GM19238 (cell line): Measurements from ENCODE around the gene STC2.

ENCODE experiments used
- DNase-seq: peaks from one replicate; pipeline ENCODE4 v3.0.0; 2011; ENCODE audit warnings: low spot score; ENCODE audit not compliant: insufficient read length

The STC2 gene

DNA sequence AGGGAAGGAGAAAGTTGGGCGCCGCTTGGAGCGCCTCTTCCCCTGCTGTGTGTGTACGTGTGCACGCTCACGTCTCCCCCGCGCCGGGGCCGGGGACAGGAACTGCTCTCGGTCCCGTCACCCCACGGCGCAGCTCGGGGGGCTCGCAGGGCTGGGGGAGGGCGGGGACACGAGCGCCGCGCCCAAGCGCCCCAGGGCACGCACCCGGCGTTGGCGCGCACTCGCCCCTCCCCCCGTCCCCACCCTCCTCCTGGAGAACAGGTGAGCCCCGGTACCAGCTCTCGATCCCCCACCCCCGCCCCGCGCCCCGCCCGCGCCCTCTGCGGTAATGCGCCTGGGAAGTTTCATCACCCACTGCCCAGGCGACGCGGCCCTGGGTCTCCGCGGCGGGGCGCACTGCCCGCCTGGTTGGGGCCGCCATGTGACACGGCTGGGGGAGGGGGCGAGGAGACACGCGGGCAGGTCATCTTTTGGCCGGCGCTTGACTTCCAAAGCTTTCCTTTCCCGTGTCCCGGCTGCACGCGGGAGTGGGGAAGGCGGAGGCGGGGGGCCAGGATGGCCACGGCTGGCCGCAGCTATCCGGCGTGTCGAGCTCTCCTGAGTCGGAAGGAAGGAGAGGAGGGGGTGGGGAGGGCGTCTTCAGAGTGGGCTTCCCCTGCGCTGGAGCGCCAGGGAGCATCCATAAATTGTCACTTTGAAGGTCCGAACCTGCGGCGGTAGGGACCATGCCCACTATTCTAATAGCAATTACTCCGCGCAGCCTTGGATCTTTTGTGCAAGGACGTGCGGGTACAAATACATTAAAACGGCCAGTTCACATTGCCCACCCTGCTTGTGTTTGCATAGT is 1.5 kb upstream of the STC2 start:
- no peak for DNase-seq

DNA sequence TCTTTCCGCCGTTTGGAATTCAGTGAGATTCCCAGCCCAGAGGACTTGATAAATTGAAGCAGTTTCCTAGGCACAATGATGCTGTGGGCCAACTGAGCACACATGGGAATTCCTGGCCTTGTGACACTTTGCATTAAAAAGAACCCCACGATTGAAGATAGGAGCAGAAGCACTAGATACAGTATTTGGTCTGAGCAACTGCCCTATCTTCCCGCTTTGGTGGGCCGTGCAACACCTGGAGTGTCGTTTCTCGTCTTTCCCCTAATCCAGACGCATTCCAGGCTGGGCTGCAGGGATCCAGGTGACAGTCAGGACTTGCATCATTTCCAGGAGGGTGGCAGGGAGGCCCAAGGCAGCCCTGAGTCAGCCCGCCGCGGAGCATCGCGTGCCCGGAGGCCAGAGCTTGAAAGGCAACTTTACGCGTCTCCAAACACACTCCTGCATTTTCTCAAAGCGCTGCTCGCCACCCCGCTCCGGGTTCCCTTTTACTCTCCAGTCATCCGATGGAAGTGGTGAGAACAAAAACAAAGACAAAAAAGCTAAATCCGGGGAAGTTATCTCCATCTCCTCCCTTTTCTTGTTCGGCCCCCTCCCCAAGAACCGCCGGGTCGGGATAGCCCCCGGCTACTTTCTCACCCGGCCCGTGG is 753 bp upstream of the STC2 start:
- no peak for DNase-seq

- DNase-seq, result no peak
These were observed 898 bp downstream of the STC2 start for GRCh38 chr5:173327084-173327947.

GRCh38 chr5:173326501-173326960 is 1.7 kb downstream of the STC2 start:
- DNase-seq, result no peak

DNA sequence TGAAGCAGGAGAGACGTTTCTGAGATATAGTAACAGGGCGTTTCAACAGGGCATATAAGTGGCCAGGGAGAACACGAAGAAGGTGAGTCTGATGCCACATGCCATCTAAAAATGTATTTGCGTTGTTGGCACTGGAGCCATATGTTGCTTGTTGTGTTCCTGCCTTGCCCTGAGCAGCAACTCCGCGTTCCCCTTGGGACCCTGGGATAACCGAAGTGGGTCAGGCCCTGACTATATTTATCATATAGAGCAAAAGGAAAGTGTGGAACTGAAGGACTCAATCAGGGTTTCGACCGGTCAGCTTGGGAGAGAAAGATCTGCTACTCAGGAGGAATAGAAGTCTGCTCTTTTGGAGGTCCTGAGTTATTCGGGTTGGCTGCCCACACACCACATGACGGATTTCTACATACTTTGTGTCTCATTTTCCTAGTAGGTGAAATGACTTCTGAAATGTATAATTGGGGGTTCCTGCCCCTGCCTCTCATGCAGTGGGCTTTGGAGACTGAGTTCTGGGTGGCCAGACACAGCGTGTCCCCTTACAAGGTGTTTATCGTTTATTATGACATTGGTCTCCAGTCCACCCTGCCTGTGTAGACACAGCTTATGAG is 3.0 kb downstream of the STC2 start:
- DNase-seq, result no peak

GRCh38 chr5:173324115-173325001 is 3.9 kb downstream of the STC2 start:
- no peak for DNase-seq

GRCh38 chr5:173323799-173324114 is 4.5 kb downstream of the STC2 start:
- DNase-seq, result no peak

DNA sequence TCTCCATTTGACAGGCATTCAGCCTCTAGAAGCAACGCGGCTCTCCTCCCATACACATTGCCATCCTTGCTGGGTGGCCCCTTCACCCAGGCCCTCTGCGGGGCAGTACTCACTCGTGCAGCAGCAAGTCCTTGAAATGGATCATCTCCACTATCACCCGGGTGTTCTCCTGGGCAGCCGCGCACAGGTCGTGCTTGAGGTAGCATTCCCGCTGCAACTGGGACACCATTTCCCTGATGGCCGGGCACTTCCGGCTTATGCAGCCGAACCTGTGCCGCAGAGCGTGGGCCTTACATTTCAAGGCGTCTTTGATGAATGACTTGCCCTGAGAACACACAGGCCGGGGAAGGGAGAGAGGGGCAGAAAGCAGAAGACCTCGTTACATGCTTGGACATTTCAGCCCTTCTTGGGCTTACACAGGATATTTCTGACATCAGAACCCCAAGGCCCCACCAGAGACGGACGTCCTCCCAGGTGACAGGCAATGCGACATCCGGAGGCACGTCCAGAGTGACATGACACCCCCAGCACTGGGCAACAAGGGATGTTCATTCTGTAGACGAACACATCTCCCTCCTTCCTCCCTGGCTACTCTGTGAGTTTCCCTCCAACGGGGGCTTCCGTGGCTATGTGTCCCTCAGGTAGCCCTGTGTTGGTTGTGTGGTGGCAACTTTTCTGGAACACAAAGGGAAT is 5.0 kb downstream of the STC2 start:
- no peak for DNase-seq

GRCh38 chr5:173321886-173322285 is 6.3 kb downstream of the STC2 start:
- DNase-seq, result no peak

DNA sequence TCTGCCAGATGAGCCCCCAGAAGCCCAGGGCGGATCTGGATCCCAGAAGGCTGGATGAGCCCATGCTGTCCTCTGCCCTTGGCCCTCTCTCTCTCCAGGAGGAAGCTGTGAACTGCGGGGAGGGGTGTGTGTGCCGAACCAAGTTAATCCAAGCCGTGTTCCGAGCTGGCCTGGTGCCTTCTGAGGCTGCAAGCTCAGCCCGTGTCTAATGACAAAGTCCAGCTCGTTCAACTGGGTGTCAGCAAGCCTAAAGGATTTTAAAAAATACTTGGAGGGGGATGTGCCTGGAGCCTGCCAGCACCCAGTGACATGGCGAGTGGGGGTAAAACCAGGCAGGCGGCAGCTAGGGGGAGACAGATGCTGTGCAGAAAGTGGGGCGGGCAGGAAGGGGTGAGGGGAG is 8.0 kb downstream of the STC2 start:
- DNase-seq, result no peak

DNA sequence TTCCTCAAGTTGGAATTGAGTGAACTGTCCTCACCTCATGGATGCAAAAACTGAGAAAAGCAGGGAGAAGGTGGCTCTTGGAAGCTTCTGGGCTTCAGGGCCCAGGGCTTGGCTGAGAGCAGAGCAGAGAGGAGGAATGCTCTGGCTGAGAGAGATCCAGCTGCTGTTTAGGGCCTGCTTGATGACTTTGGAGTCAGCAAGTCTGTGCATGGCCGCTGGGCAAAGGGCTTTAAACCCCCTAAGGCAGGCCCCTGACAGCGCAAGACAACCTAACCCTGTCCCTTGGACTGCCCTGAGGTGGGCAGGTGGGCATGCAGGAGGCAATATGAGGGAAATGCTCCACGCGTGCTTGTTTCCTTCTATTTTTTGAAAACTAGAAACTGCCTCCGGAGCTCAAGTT is 8.6 kb downstream of the STC2 start:
- DNase-seq, result no peak

- DNase-seq, result no peak
These were observed 9.2 kb downstream of the STC2 start for GRCh38 chr5:173318881-173319620.

- no peak for DNase-seq
These were observed 9.9 kb downstream of the STC2 start for GRCh38 chr5:173318330-173318729.

DNA sequence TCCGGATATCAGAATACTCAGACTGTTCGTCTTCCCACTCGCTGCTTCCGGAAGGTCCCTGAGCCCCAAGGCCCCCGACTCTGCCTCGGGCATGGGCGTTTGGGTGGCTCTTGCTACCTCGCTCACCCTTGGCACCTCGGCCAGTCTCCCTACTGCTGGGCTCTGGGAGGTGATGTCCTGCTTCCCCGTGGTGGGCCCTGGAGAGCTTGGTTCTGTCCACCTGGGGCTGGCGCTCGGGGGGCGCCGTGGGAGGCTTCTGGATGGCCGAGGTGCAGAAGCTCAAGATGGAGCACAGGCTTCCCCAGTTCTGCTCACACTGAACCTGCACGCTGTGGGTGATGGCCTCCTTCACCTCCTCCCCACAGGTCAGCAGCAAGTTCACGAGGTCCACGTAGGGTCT is 10.4 kb downstream of the STC2 start:
- no peak for DNase-seq

- no peak for DNase-seq
These were observed 11.0 kb downstream of the STC2 start for GRCh38 chr5:173317091-173317730.

GRCh38 chr5:173316339-173317020 is 11.7 kb downstream of the STC2 start:
- no peak for DNase-seq

GRCh38 chr5:173315495-173316338 is 12.5 kb downstream of the STC2 start:
- no peak for DNase-seq
